ENCODE measurements around the gene PLCG1. TPM values are rescaled to one million over a fixed set of nuclear protein-coding genes. Genes with fewer than 3 reads are reported as not detected.

PLCG1 gene
- total RNA-seq, 4 donors from 2014 or later = 54.0 to 188 (median 91.5) TPM

GRCh38 chr20:41141153-41141815, 3.9 kb downstream of the PLCG1 start:
- Histone ChIP-seq H3K9me3 (no peaks in the 10 kb centered on the region), H3K36me3 (no peaks in the 10 kb centered on the region), H3K27me3 (no peaks in the 10 kb centered on the region), H3K27ac (peak overlapping the region; percentile 11), H3K4me3 (no peak overlapping the region), H3K4me1 (peaks cover 81% of the 10 kb centered on the region)
- no peak for TF ChIP-seq CTCF (IDR thresholded peaks at IDR 0.05)
- no peak for TF ChIP-seq POLR2A (IDR thresholded peaks at IDR 0.05)
- no peak for TF ChIP-seq EP300 (IDR thresholded peaks at IDR 0.05)
- TF ChIP-seq POLR2AphosphoS5 (IDR thresholded peaks at IDR 0.05) = no peak
- DNase-seq (ENCODE audit: low spot score in 2 of 2) = no peak
- WGBS = 63% methylated on average over 8 of the region's 8 CpGs

- H3K4me1 ChIP-seq = peaks cover 85% of the 10 kb centered on the region
- no peaks in the 10 kb centered on the region for H3K27me3 ChIP-seq
- 90% methylated on average over 3 of the region's 4 CpGs for WGBS
- H3K27ac ChIP-seq = no peak overlapping the region
- H3K4me3 ChIP-seq = no peak overlapping the region
- H3K9me3 ChIP-seq = no peaks in the 10 kb centered on the region
- no peaks in the 10 kb centered on the region for H3K36me3 ChIP-seq
- TF ChIP-seq CTCF (IDR thresholded peaks at IDR 0.05) (no peak), POLR2A (IDR thresholded peaks at IDR 0.05) (no peak), EP300 (IDR thresholded peaks at IDR 0.05) (no peak), POLR2AphosphoS5 (IDR thresholded peaks at IDR 0.05) (no peak)
- no peak for DNase-seq (ENCODE audit: low spot score in 2 of 2)
Observed at GRCh38 chr20:41142245-41142644, 4.9 kb downstream of the PLCG1 start.

GRCh38 chr20:41142919-41143318, 5.6 kb downstream of the PLCG1 start:
- TF ChIP-seq CTCF (IDR thresholded peaks at IDR 0.05) (no peak), POLR2A (IDR thresholded peaks at IDR 0.05) (no peak), EP300 (IDR thresholded peaks at IDR 0.05) (no peak)
- no peak overlapping the region for H3K4me3 ChIP-seq
- H3K27ac ChIP-seq = no peak overlapping the region
- no peak for DNase-seq (ENCODE audit: low spot score in 2 of 2)
- H3K27me3 ChIP-seq = no peaks in the 10 kb centered on the region
- H3K36me3 ChIP-seq = no peaks in the 10 kb centered on the region
- H3K9me3 ChIP-seq = no peaks in the 10 kb centered on the region
- H3K4me1 ChIP-seq = peaks cover 90% of the 10 kb centered on the region
- 62% methylated on average over 5 of the region's 5 CpGs for WGBS

- TF ChIP-seq EP300 (IDR thresholded peaks at IDR 0.05) (no peak), POLR2AphosphoS5 (IDR thresholded peaks at IDR 0.05) (no peak), POLR2A (IDR thresholded peaks at IDR 0.05) (no peak), CTCF (IDR thresholded peaks at IDR 0.05) (no peak)
- no peak overlapping the region for H3K27ac ChIP-seq
- H3K27me3 ChIP-seq = no peaks in the 10 kb centered on the region
- 79% methylated on average over 2 of the region's 2 CpGs for WGBS
- no peaks in the 10 kb centered on the region for H3K9me3 ChIP-seq
- DNase-seq (ENCODE audit: low spot score in 2 of 2) = no peak
- no peak overlapping the region for H3K4me3 ChIP-seq
- H3K36me3 ChIP-seq = no peaks in the 10 kb centered on the region
- peaks cover 90% of the 10 kb centered on the region for H3K4me1 ChIP-seq
Observed at GRCh38 chr20:41143354-41143753, 6.0 kb downstream of the PLCG1 start.

GRCh38 chr20:41145317-41145716, 8.0 kb downstream of the PLCG1 start:
- no peaks in the 10 kb centered on the region for H3K9me3 ChIP-seq
- H3K36me3 ChIP-seq = no peaks in the 10 kb centered on the region
- H3K4me3 ChIP-seq = no peak overlapping the region
- H3K27me3 ChIP-seq = no peaks in the 10 kb centered on the region
- no peak for TF ChIP-seq CTCF (IDR thresholded peaks at IDR 0.05)
- TF ChIP-seq POLR2AphosphoS5 (IDR thresholded peaks at IDR 0.05) = no peak
- TF ChIP-seq POLR2A (IDR thresholded peaks at IDR 0.05) = no peak
- TF ChIP-seq EP300 (IDR thresholded peaks at IDR 0.05) = no peak
- WGBS = 86% methylated on average over 2 of the region's 2 CpGs
- H3K27ac ChIP-seq = no peak overlapping the region
- no peak for DNase-seq (ENCODE audit: low spot score in 2 of 2)
- H3K4me1 ChIP-seq = peaks cover 86% of the 10 kb centered on the region

Data from suprapubic skin (tissue), 4 donors.